ENCODE data around the gene RAG1.

DNA sequence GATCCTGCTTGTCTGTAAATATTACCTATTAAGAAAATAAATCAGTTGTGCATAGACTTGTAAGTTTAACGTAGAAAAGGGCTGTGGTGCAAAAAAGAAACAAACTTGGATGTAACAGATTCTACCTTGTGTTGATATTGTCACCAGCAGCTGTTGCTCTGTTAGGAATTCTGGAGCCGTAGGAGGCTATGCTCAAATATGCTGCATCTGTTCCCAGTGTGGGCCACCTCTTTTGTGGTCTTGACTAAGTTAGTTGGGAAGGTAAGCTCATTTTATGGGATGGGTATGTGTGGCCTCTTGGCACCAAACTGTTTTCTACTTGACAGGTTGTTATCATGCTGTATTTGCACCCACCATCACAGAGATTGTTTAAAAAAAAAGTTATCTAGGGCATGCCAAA lies 59.7 kb downstream of the RAG1 start:
- TF ChIP-seq NFATC3 (IDR thresholded peaks at IDR 0.05), result no peak
- no peak for TF ChIP-seq CTCF (IDR thresholded peaks at IDR 0.05 in 2 of 3, conservative IDR thresholded peaks at IDR 0.05 in 1 of 3; ENCODE audit: insufficient read depth in 2 of 3, low read depth in 1 of 3, low read length in 3 of 3)
- no peak for TF ChIP-seq ZKSCAN3 (CRISPR knock-in tag; IDR thresholded peaks at IDR 0.05)
- no peak for TF ChIP-seq NCOR1 (IDR thresholded peaks at IDR 0.05)
- no peak for TF ChIP-seq CHD7 (IDR thresholded peaks at IDR 0.05; ENCODE audit: low read depth, low read length)
- TF ChIP-seq RAD21 (CRISPR knock-in tag; conservative IDR thresholded peaks at IDR 0.05 in 1 of 2, IDR thresholded peaks at IDR 0.05 in 1 of 2), result no peak
- no peak for TF ChIP-seq SMC3 (conservative IDR thresholded peaks at IDR 0.05; ENCODE audit: insufficient read depth, low read depth, low read length)
- no peak for TF ChIP-seq ZFPM2 (CRISPR knock-in tag; IDR thresholded peaks at IDR 0.05)
- no peak for TF ChIP-seq ETV5 (CRISPR knock-in tag; IDR thresholded peaks at IDR 0.05; ENCODE audit: low read depth)

All from K562 (cell line).